HG02571 (cell line): ENCODE measurements around the gene CDC42BPA.

Source experiments
- ATAC-seq: cut with Tn5 transposase; IDR thresholded peaks from one replicate; pipeline ENCODE4 v1.9.1; 2021; ENCODE audit warnings: mild to moderate bottlenecking, moderate library complexity; ENCODE audit not compliant: unreplicated experiment

Gene CDC42BPA

GRCh38 chr1:226983247-226983991 is 334.9 kb downstream of the CDC42BPA start:
- no peak for ATAC-seq

- no peak for ATAC-seq
Measured at GRCh38 chr1:226982451-226983177, 335.7 kb downstream of the CDC42BPA start.

GRCh38 chr1:226981838-226982237 is 336.5 kb downstream of the CDC42BPA start:
- no peak for ATAC-seq

GRCh38 chr1:226981386-226981817 is 336.9 kb downstream of the CDC42BPA start:
- no peak for ATAC-seq

GRCh38 chr1:226980565-226981385 is 337.5 kb downstream of the CDC42BPA start:
- no peak for ATAC-seq

- ATAC-seq: no peak
Measured at GRCh38 chr1:226980122-226980560, 338.2 kb downstream of the CDC42BPA start.

GRCh38 chr1:226979517-226980121 is 338.7 kb downstream of the CDC42BPA start:
- ATAC-seq: no peak

- ATAC-seq: no peak
Measured at GRCh38 chr1:226979115-226979516, 339.2 kb downstream of the CDC42BPA start.

GRCh38 chr1:226978432-226979114 is 339.7 kb downstream of the CDC42BPA start:
- no peak for ATAC-seq

GRCh38 chr1:226977643-226978431 is 340.5 kb downstream of the CDC42BPA start:
- ATAC-seq: no peak

GRCh38 chr1:226976978-226977642 is 341.2 kb downstream of the CDC42BPA start:
- no peak for ATAC-seq

GRCh38 chr1:226976276-226976977 is 341.9 kb downstream of the CDC42BPA start:
- ATAC-seq: no peak

GRCh38 chr1:226975259-226976250 is 342.7 kb downstream of the CDC42BPA start:
- no peak for ATAC-seq

GRCh38 chr1:226974544-226975258 is 343.6 kb downstream of the CDC42BPA start:
- no peak for ATAC-seq

- no peak for ATAC-seq
Measured at GRCh38 chr1:226973898-226974543, 344.3 kb downstream of the CDC42BPA start.

- ATAC-seq: no peak
Measured at GRCh38 chr1:226973371-226973897, 344.9 kb downstream of the CDC42BPA start.
